GOT3 (cell line): ENCODE results near the gene TTC17.
"Not testable (repeated sequence)": the region's sequence is repeated elsewhere in the genome, so short reads cannot be mapped to it uniquely, and the experiment has no call there.

Source experiments
- DNase-seq: peaks from one replicate; lab custom pipeline; 2025; ENCODE audit warnings: mixed read lengths; lab: John Stamatoyannopoulos, UW

Gene TTC17

DNA sequence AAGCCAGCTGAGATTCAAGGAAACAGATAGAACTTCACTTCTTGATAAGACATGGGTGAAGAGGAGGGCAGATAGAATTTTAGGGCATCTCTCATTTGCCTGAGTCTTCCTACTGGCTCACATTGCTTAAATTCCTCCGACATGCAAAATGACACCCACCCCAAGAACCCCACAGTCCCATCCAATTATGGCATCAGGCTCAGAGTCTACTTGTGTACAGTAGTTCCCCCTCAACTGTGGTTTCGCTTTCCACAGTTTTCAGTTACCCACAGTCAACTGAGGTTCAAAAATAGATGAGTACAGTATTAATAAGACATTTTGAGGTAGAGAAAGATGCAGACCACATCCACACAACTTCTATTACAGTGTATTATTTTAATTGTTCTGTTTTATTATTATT lies 99.8 kb downstream of the TTC17 start:
- no peak for DNase-seq

DNA sequence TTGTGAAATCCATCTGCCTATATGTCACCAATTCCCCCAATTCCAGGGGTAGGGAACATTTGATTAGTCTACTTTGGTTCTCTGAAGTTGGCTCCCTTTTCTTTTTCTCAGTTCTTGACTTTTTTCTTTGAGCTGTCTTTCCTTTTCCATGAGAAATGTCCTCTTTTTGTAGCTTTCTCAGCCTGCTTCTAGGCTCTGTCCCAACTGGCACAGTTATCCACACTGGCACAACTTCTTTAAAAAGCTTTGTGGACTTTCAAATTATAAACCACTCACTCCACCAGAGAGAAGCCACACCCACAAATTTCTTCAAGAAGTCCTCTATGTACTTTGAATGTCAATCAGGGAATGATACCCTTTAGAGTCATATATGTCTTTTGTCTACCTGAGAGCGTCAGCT lies 100.5 kb downstream of the TTC17 start:
- no peak for DNase-seq

DNA sequence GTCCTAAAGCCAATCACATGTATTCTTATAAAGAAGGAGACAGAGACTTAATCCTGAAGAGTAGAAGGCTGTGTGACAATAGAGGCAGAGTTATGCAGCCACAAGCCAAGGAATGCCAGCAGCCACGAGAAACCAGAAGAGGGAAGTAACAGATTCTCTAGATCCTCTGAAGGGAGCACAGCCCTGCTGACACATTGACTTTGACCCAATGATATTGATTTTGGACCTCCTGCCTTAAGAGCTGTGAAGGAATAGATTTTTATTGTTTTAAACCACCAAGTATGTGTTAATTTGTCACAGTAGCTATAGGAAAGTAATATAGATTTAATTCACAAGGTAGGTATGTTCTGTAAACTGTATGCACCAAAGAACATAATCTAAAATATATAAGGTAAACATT lies 103.6 kb downstream of the TTC17 start:
- DNase-seq: no peak

DNA sequence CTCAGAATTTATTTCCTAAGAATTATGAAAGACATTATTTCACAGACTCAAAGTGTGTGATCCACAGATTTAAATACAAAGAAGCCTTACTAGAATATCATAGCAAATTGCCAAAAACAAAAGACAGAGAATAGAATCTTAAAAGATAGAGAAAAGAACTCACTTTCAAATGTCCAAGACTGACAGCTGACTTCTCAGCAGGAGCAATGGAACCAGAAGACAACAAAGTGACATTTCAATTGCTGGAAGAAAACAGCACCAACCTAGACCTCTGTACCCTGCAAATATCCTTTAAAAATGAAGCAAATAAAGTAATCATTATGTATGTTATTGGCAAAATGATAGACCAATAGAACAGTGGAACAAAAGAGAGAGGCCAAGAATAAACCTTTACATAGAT lies 109.2 kb downstream of the TTC17 start:
- DNase-seq: no peak

DNA sequence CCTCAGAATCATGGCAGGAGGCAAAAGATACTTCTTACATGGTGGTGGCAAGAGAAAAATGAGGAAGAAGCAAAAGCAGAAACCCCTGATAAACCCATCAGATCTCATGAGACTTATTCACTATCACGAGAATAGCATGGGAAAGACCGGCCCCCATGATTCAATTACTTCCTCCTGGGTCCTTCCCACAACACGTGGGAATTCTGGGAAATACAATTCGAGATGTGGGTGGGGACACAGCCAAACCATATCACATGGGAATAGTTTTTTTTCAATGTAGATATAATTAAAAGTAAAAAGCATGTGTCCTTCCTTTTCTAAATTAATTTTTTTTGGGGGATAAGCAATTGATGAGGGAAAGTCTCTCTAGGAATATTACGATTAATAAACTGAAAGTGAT lies 118.8 kb downstream of the TTC17 start:
- not testable (repeated sequence) for DNase-seq

DNA sequence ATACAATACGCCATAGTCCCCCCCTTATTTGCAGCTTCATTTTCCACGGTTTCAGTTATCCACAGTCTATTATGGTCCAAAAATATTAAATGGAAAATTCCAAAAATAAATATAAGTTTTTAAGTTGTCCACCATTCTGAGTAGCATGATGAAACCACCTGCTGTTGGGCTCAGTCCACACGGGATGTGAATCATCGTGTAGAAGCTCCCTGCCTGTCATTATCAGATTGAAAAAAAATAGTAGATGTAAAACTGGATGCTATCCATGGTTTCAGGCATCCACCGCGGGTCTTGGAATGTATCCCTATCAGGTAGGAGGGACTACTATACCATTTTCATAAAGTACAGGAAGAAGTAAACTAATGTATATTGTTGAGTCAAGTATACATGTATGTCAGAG lies 127.4 kb downstream of the TTC17 start:
- no peak for DNase-seq

DNA sequence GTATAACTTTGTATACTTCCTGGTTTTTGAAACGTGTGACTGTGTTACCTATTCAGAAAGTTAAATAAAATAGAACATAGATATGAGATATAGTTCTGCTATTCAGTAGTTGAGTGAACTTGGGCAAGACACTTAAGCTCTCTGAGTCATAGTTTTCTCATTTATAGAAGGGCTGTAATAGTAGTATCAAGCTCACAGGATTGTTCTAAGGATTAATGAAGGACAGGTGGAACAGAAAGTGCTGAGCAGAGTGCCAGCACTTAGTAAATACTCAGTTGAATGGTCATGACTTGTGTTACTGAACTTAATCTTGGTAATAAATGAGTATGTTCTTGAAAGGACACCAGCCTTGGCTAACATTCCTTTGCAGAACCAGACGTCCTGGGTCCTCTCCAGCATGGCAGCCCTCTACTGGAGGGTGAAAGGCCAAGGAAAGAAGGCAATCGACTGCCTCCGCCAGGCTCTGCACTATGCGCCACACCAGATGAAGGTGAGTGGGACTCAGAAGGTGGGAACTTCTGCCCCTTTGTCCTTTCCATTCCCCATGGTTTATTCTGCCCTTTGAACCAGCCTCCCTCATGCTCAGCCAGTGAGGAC lies 131.2 kb downstream of the TTC17 start:
- no peak for DNase-seq

DNA sequence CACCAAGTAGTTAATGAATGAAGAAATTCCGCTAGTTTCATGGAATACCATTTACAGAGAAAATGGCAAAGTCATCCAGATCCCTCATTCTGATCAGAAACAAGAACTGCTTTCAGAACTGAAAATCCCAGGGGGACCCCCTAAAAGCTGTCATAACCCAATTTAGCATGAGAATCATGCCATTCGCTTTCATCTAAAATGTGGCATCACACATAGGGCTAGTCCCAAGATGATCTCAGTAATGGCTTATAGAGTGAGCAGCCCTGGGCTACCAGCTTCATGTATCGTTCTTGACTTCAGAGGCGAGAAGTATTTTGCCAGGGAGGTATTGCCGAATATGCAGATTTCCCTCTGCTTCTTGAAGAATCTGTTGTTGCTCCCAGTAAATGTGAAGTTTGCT lies 134.0 kb downstream of the TTC17 start:
- DNase-seq: no peak

DNA sequence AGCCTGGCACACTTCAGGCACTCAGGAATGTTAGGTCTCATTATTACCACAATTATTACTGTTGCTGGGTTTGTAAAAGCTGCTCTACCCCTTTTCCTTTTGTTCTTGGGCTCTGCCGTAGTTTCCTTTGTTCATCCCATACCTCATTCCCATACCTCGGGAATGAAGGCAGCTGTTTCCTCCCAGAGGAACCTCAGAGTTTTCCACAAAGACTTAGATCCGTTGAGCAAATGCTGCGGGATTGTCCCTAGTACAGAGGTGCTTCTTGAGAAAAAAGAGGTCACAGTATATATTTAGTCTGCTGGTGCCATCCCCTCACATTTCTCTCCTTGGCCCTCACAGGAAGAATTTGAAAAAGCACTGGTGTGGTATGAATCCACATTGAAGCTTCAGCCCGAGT lies 134.7 kb downstream of the TTC17 start:
- no peak for DNase-seq

DNA sequence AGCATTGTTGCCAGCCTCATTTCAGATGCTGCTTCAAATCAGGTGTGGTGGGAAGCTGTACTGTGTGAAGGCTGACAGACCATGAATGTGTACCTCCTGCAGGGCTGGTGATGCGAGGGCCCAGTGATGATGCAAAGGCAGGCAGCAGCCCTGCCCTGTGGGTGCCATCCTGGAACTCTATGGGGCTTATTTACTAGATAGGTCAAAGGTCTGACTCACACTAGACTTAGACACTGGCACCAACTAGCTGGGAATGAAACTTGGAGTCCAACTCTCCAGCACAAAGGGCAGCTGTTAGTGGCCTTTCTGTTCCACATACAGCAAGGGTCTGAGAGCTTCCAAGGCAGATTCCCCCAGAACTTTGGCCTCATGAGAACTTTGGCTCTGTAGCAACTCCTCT lies 138.4 kb downstream of the TTC17 start:
- no peak for DNase-seq

DNA sequence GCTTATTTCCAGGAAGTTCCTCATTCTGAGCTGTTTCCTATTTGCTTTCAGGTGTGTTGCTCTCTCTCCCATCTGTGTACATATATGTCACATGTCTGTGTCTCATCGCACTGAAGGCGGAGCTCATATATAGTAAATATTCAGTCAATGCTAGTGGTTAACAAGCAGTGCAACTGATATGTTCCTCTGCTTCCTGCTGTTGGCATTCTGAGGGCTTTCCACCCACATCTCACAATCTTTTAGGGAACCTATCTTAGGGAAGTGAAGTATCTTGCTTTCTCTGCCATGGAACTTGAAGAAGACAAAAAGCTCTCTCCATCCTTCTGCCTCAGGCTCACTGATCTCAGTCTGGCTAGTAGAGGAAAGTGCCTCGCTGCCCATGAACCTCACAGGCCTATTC lies 139.8 kb downstream of the TTC17 start:
- no peak for DNase-seq

DNA sequence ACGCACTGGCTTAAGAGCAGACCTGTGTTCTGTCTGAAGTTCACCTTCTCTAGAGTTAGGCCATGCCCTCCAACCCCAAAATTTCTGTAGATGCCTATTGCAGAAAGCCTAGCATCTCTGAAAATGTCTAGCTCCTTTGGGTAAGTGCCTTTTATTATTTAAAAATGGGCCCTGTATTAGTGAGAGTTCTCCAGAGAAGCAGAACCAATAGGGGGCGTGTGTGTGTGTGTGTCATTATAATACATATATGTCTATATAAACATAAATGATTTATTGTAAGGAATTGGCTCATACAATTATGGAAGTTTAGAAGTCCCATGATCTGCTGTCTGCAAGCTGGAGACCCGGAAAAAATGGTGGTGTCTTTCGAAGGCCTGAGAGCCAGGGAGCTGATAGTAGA lies 144.7 kb downstream of the TTC17 start:
- no peak for DNase-seq

DNA sequence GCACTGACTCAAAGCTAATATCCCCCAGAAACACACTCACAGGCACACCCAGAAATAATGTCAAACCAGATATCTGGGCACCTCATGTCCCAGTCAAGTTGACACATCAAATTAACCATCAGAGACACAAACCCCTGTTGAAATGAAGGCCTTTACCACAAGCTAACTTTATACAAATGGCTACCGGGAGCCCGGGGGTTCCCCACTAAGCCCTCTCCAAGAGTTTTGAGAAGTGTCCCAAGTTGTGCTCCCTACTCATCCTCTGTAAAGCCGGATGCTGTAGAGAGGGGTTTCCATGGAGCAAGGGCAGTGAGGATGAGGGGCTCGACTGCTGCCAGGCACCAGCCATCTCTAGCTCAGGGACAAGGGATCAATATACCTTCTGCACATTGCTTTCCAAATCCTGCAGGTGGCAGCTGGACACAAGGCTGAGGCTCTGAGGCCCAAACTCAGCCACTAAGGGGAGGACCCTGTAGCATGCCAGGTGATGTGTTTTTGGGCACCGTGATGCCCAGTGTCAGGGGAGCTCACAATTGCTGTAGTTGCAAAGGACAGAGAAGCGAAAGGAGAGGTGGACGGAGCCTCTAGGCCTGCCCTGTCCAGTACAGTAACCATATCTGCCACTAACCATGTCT lies 145.7 kb downstream of the TTC17 start:
- DNase-seq: no peak

DNA sequence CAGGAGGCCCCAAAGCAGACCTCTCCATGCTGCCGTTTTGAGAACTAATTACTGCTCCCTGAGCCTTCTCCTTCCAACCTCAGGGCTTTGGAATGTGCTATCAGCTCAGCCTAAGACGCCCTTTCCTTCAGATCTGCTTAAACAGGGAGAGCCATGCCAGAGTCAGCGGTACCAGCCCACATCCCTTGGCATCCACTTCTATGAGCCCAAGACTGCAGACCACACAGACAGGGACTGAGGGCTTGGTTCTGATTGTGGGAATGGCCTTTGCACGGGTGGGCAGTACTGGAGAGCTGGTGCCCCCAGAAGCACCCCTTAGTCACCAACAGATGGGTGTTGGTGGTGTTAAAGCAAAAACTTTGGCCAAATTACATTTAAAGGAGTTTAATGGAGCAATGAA lies 146.5 kb downstream of the TTC17 start:
- DNase-seq: no peak

DNA sequence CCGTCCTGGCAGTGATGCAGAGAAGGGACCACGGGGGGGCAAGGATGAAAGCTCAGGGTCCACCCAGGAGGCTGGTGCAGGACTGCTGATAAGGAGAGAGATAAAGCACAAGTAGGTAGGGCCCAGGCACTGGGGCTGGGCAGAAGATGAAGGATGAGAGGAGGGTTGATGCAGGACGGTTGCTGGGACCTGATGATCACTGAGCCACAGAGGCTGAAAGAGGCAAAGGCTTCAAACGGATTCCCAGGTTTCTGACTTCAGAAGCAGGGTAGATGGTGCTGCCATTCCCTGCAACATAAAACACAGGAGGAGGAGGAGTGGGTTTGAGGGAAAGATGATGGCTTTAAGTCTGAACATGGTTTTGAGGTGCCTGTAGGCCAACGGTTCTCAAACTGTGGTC lies 148.5 kb downstream of the TTC17 start:
- no peak for DNase-seq

DNA sequence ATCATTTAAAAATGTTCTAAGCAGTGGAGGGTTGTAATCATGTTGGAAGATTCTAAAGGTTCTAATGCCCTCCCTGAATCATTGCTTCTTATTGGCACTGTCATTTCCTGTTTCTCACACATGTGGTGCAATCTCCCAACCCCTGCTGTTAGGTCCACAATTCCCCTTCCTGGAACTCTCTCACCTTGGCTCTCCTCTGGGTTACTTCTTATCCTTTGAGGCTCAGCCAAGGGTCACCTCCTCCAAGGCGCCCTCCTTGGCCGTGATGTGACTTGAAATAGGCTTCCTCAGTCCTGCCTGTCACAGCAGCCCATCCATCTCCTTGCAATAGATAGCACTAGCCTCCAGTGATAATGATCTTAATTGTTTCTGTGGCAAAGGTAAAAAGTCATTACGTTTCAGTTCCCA lies 149.8 kb downstream of the TTC17 start:
- no peak for DNase-seq

DNA sequence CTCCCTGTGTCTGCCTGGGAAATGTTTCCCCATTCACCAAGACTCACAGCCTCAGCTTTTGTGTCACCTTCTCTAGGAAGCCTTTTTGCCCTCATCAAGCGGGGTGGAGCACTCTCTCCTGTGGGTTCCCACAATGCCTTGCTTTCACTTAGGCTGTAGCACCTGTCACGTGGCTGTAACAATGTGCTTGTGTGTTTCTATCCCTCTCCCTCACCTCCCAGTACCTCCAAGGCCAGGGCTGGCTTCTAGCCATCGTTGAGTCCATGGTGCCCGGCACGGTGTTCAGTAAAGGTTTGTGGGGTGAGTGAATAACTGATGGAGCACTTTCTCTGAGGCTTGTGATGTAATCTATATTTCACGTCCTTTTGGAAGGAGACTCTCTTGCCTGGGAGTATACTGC lies 153.2 kb downstream of the TTC17 start:
- DNase-seq: no peak

DNA sequence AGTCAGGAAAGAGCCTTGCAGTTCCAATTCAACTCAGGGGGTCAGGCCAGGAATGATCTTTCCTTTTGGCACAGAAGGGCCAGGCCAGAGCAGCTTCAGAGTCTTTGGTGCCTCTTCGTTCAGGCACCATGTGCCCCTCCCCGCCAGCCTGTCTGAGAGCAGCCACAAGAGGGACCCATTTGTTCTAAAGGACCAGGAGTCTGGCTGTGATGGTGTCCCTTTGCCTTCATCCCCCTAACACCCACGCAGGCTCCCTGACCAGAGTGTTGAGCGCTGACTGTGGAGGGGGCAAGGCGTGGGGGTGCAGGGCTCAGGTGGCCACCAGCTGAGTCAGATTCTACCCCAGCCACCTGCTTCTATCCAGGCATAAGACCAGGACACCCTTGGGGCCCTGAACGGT lies 156.4 kb downstream of the TTC17 start:
- DNase-seq: no peak

DNA sequence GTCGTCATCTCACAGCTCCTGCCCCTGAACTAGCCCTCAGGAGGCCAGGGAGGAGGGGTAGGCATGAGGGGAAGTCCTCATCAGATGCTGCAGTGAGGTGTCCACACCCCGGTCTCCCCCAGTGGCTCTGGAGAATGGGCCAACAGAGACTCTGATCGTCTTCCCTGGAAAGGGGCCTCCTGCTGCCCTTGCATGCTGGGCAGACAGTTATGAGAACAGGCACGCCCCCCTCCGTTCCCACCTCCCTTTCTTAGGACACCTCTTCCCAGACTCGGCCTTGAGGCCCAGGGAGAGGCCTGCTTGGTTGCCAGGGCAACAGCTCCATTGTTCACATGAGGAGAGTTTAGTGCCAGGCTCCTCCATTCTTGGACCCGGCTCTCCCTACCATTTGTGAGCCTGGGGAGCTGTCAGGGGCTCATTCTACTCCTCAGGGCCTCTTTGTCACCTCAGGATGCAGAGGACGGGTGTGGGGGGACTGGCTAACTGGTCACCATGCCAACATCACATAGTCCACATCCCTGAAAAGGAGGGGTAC lies 157.7 kb downstream of the TTC17 start:
- no peak for DNase-seq

DNA sequence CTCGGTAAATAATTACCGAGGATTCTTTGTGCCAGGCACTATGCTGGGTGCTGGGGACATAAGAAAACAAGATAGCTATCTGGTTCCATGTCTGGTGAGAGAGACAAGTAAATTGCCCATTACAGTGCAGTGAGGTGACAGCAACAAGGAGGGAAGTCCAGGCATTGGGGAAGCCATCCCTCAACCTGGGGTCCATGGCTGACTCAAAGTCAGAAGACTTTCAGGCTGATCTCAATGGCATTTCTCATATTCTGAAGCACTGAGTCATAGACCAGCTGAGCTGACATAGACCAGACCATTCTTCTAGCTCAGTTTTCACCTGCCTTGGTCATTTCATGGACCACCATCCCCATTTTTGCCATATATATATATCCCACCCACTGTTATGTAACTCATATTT lies 158.8 kb downstream of the TTC17 start:
- no peak for DNase-seq

DNA sequence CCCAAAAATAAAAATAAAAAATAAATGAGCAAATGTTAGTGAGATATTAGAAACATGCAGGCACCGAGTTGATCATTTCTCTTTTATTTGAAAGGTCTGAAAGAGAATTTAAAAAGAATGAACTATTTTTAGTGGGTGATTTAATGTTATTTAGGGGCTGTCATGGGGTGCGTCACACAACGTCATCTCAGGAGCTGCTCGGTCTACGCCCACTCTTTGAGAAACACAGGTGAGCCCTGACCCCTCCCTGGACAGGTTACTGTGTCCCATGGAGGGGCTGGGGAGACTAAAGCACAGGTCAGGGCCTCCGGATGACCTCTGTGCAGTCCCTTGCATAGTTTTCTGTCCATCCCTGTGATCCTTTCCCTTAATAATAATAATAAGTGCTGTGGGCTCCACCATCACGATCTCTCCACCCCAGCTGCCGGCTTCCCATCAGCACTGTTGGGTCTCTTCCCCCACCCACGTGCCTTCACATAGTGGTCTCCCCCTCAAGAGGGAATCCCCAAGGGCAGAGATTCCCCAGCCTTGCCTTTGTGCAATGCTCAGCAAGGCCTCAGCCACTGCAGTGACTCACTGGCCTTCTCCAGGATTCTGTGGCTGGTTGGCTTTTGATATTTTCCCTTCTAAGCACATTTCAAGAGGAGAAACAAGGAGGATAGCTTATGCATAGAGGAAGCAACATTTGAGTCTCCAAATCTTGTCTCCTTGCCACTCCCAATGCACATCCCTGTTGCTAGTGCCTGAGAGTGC lies 159.9 kb downstream of the TTC17 start:
- DNase-seq: no peak

DNA sequence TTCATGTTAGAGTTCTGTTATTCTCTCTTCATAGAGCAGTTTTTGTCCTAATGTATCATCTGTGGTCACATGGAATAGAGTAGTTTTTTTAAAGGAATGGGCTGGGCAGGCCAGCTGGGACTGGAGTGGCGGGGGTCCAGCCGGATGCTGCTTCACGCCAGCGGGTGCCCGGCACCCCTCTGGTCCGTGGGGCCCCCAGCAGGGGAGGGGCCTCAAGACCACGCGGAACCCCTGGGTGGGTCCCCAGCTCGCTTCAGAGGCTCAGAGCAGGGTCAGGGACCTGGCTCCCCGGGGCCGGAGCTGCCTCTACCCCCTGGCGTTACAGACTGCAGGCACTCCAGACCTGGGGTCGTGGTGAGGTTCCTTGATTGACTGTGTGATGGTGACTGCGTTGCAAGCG lies 162.8 kb downstream of the TTC17 start:
- DNase-seq: no peak

DNA sequence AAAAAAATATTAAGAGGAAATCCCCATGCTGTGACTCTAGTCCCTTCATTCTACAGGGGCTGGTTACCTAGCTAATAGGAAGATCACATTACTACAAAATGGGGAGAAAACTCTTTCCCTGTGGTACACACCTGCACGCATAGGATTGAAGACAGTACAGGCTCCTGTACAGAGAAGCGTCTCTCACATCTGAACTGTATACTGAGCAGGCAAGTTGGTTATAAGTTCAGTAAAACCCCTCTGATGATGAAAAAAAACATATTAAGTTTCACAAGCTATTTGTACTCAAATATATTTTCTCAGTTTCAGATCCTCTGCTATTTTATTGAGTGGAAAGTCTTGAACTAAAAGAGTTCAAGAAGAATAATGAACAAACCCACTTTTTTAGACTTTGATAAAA lies 164.9 kb downstream of the TTC17 start:
- DNase-seq: no peak
